GM21528 (cell line): ENCODE results near the gene PRPS1L1.
A peak's percentile ranks its signal among the peaks of the same experiment; 100 is the strongest.

Experiments used
- ATAC-seq: cut with Tn5 transposase; IDR thresholded peaks from one replicate; pipeline ENCODE4 v1.9.1; 2021; ENCODE audit warnings: mild to moderate bottlenecking, moderate library complexity; ENCODE audit not compliant: unreplicated experiment, low FRiP score

Gene PRPS1L1

DNA sequence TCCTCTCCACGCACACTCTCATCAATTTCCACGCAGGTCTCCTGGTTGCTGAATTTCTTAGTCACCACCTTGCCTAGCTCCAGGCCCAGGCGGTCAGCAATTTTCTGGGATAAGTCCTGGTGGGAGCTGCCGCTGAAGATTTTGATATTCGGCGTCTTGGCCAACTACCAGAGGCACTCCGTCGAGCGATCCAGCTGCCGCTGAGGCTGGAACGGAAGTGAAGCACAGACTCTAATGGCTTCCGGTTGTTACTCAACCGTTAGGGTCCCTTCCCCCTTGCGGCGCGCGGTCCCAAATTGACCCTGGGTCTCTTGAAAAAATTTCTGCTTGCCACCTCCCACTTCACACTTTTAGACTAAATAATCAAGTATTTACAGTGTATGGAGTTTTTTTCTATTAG is at the start of gene PRPS1L1:
Gene PRPS1L1 (minus strand): TSS at position 219 of the 400 bp plus-strand sequence.
- ATAC-seq = no peak

DNA sequence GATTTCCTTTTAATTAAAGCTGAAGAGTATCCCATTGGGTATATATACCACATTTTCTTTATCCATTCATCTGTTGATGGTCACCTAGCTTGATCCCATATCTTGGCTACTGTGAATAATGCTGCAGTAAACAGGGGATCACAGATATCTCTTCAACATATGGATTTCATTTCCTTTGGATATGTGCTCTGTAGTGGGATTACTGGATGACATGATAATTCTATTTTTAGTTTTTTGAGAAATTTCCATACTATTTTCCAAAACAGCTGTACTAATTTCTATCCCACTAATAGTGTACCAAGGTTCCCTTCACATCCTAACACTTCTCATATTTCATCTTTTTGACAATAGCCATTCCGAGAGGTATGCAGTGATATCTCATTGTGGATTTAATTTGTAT is 48.8 kb upstream of the PRPS1L1 start:
- no peak for ATAC-seq

DNA sequence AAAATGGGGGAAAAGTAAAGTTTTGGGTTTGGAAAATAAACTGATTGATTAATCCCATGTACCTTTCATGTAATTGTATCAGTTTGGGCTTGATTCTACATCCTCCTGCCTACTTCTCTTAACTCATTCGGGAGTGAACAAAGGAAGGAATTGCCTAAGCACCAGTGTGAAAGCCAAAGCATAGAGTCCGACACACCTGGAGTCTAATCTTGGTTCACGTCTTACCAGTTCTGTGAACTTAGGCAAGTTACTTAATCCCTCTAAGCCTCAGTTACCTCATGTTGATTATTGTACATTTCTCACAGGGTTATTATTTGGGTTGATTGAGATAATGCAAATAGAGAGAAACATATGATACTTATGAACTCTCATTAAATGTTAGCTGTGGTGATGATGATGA is 41.1 kb upstream of the PRPS1L1 start:
- ATAC-seq = no peak

DNA sequence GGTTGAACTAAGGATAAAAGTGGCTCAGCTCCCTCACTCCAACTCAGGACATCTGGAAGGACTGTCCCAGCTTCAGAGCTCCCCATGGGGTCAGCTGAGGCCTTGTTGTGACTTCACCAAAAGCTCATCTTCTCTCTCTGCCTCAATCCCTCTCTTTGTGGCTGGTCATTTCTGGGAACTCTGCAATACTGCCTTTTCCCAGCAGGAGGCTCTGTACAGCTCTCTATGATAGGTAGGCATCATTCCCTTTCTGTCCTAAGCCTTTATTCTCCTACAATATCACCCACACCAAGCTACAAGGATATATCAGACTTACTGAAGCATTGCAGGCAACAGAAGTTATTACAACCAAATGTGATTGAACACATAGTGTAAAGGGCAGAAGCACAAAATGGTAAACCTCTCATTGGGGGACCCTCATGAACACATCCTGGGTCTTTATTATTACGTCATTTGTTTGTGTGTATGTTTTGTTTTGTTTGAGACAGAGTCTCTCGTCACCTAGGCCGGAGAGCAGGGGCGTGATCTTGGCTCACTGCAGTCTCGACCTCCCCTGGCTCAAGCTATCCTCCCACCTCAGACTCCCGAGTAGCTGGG is 36.7 kb upstream of the PRPS1L1 start:
- ATAC-seq = peak; percentile 52

DNA sequence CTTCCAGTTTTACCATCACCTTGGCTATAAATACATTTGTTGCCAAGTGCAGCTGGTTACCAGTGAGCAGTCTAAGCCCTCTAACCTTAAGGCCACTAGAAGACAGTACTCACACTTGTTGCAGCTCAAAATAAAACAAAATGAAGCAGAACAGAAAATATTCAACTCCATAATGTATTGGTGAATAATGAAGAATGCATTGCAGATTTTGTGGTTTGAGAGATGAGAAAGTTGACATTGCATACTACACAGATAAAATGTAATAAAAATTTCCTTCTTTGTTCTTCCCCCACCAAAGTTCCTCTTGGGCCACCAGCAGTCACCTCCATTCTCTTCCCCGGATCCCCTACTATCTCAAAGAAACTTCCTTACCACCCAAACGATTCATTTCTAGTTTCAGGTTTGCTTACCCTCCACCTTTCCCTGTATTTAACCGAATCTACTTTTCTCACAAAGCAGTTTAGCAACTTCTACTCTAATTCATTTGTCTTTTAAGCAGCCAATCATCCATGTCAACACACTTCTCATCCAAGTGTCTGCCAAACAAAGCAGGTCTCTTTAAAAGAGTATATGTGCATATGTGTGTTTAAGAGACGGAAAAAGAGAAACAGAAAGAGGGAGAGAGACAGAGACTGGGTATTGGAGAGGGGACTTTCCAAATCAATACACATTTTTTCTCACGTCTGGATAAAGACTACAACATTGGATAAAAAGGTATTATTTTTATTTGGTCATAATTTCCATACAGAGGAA is 35.7 kb upstream of the PRPS1L1 start:
- no peak for ATAC-seq

DNA sequence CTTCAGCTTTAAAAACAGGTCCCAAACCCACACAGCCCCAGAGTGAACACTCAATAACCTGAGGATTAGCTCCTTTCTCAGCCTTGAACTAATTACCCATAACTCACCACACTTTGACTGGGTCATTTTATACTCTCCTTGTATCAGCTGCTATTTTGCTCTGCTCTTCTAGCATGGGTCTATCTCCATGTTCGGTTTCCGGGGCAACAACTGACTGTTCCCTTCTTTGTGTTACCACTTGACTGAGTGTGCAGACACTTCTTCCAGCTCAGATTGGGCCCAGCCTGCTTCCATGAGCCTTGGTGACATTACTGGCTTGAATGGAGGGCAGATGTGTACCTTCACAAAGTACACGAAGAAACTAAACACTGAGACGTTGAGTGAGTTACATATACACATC is 31.5 kb upstream of the PRPS1L1 start:
- ATAC-seq = no peak

DNA sequence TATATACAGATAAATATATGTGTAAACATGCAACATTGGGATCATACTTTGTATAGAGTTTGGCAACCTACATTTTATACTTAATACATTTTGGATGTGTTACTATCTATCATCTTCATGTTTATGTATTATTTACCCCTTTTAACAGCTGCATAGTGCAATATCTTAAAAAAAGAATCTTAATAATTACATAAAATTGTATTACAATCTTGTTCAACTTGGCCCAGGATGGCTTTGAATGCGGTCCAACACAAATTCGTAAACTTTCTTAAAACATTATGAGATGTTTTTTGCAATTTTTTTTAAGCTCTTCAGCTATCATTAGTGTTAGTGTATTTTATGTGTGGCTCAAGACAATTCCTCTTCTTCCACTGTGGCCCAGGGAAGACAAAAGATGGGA is 26.3 kb upstream of the PRPS1L1 start:
- no peak for ATAC-seq

DNA sequence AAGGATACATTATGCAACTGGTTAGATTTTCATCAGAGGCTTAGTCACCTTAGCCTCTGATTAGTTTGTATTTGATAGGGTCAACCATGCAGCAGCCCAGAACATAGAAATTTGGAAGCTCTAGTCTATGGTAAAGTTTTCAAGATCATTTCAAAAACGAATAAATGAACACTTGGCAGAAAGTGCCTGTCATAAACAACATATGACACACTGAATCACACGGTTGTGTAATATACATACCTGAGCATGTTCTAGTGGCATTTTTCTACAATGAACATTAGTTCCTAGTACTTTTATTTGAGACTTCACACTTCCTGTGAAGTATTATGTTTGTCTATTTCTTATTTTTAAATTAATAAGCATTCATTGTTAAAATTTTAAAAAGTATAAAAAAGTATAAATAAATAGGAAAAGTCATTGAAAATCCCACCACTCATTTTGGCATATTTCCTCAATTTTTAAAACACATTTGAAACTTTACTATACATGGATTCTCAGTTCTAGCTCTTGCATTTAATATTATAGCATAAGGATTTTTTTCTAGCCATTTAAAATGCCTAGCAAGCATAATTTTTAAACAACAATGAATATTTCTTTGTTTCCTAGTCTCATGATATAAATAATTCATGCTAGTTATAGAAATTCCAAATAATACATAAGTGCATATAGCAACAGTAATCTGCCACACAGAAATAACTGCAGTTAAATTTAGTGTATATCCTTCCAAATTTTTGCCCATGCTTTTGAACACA is 25.7 kb upstream of the PRPS1L1 start:
- no peak for ATAC-seq

DNA sequence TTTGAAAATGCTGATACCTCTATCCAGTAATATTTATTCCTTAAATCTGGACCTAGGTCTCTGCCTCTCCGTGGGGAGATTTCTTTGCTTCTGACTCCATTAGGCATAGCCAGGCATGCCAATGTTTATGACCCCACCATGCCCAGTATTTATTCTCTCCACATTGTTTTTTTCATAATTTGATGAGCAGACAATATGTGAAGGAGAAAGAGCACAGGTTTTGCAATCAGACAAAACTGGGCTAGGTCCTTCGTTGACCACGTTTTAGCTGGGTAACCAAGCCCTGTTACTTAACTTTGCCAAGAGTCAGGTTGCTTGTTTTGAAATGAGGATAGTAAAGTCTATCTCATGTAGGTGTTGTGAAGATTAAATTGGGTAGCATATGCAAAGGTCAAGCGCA is 21.6 kb upstream of the PRPS1L1 start:
- no peak for ATAC-seq

DNA sequence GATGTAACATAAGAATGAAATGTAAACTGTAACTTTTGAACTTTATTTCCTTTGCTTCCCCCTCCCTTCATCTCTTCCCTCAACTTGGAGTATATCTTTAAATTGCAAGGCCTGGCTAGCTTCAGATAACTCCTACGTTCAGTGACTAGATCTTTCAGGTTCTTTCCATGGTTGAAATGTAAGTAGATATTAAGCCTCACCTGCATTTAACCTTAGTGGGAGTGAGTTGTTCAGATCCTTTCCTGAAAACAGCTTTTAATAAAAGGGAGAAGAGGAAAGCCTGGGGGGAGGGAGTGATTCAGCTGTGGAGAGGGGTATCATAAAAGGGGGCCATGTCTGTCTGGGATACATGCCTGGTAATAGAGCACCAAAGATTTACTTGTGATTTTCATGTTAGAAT is 19.0 kb upstream of the PRPS1L1 start:
- ATAC-seq = no peak

DNA sequence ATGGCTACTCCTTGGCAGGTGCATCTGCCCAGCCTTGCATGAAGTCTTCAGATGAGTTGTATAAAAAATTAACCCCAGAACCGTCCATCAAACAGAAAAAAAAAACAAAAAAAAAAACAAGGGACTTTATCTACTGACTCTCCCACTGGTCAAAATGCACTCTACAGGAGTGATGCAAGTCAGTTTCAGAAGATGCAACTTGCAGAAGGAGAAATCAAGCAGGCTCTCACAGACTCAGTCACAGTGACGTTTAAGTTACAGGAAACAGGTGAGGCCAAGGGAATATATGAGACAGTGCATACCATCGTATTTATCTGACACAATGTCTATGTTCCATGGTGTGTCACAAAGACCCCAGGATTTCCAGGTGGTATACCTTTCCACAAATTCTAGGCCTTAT is 17.5 kb upstream of the PRPS1L1 start:
- no peak for ATAC-seq

DNA sequence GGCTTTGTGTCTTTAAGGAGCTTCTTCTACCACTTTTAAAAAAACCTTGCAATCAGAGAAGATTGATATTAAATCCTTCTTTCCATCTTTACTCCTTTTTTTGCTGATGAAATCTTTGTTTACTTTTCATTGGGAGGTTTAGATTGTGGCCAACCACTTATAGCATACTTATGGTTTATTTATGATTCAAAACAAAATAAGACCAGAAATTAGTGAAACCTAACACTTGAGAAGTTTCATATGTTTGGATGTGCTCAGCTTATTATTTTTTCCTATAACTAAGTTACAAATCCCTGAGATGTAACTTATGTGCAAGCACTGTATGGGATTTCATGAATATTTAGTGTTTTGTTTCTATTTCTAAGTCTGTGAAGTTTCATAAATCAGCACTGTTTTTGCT is 13.5 kb upstream of the PRPS1L1 start:
- ATAC-seq = no peak

DNA sequence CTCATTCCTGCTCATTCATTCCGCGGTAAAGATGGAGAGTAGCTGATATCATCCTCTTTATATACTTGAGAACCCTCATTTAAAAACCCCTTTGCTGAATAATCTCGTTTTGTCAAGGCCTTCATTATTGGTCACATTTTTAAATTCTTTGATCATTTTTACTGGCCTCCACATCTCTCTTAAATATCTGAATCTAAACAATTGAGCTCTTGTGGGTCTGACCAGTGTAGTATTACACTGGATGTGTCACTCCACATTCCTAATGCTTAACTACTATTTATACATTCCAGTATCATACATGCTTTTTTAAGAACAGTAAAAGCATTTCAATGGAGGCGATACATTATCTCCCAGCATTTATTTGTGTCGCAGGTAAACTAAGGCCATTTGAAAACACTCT is 12.6 kb upstream of the PRPS1L1 start:
- no peak for ATAC-seq

DNA sequence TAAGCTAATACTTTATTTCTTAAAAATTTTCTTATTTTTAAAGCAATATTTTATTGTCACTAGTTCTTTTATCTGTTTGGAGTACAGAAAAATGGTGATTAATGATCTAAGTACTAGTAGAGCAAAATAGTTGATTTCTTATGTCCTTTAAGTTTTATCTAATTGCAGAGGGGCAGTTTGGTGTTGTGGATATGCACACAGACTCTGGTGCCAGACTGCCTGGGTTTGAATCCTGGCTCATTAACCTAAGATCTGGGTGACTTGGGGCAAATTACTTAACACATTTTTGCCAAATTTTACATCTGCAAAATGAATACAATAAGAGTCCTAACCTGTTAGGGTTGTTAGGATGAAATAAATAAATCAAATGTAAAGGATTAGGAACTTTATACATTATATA is 10.7 kb upstream of the PRPS1L1 start:
- ATAC-seq = no peak

DNA sequence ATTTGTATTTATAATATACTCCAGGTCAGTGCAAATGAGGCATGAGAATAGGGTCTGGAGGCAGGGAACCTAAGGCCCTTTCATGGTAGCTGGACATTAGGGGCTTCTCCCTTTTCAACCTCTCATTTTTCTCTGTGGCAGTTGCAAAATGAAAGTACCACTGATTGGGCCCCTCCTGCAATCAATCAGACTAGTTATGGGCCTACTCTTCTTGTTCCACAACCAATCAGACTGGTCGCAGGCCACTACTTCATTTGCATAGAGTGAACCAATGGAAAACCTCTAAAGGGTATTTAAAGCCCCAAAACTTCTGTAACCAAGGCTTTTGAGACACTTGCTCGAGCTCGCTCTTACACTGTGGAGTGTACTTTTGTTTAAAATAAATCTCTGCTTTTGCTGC is 10.0 kb upstream of the PRPS1L1 start:
- no peak for ATAC-seq

DNA sequence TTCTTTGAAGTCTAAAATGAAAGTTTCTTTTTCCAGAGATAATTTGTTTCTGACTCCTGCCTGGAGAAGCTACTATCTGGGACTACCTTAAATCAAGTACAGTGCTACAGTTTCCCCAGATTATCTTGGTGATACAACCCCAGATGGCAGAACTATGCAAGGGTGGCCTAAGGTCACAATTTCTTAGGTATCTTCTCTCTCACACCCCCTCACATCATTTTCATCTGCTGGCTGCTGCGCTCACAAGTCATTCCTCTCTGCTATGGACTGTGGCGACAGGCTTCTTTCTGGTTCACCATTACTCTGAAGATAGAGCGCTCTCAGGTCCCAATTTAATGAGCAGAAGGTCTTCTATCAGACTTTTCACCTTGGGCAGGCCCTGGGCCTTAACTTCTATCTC is 9.1 kb upstream of the PRPS1L1 start:
- no peak for ATAC-seq

DNA sequence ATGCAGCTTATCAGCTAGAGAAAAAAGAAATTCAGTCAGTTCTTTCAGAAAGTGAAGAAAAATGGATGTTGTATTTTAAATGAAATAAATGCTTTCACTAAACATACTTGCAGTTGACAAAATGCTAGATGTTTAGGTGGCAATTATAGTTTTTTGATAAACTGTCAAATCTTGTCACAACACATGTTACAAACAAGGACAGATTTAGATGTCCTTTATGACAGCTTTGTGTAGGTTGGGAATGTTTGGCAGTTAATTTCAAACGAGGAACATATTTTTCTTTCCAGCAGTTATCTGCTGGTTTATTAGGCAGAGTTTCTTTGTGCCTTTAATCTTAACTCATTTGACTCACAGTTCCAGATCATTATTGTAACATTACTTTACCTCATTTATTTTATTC is 3.1 kb upstream of the PRPS1L1 start:
- no peak for ATAC-seq

DNA sequence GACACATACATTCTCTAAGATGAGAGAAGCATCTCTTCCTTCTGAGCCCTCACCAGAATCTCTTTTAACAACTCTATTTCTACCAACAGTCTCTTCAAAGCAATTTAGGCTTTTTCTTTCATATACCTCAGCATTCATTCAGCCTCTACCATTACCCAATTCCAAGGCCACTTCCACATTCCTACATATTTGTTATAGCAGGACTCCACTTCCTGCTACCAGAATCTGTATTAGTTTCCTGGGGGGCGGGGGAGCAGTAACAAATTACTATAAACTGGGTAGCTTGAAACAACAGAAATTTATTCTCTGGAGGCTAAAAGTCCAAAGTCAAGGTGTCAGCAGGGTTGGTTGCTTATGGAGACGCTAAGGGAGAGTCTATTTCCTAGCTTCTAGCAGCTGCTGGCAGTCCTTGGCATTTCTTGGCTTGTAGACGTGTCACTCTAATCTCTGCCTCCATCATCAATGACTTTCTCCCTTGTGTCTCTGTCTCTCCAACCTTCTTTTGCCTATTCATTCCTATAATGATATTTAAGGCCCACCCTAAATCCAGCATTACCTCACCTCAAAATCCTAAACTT is 7.4 kb downstream of the PRPS1L1 start:
- no peak for ATAC-seq

DNA sequence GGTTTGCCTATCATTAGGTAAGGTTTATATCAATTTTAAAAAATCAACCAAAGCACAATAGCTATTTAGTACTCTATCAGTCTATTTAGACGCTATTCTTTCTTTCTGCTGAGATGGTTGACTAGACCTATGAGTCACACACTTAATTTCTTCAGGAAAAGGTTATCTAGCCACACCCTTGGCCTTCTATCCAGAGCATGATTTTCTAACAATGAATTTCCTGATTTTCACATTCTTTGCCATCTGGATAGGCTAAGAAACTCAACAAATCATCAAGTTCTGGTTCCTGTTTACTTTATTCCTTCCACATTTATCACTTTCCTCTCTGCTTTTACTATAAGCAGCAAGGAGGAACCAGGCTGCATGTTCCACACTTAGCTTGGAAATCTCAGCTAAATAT is 8.1 kb downstream of the PRPS1L1 start:
- no peak for ATAC-seq

DNA sequence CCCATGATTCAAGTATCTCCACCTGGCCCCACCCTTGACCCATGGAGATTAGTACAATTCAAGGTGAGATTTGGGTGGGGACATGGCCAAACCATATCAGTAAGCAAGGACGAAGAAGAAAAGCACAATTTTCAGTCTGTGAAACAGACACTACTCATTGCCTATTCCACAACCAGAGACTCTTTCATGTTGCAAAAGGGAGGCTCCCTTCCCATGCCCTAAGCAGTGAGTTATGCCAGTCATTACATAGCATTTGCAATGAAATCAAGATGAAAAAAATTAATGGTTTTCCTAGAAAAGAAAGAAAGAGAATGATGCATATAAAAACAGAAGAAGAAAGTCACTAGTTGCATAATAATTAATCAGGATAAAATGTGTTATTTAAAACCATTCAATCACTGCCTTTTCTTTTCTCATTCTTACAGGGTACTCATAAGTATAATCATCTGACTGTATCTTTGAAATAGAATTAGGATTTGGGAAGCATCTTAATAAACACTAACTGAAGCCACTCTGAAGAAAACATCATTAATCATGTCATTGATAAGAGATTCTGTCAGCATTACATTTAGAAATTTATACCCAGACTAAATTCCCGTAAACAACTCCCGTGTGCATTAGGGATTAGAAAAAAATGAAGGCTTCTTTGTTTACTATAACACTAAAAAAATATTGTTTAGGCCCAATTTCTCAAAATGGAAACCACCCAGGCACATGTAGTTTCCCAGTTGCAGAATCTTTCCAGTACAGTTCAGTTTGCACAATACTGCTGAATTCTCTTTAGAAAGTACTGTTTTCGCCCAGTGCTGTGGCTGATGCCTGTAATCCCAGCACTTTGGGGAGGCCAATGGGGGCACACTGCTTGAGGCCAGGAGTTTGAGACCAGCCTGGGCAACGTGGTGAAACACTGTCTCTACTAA is 9.1 kb downstream of the PRPS1L1 start:
- ATAC-seq = no peak
